NCI-H2081 treated with DMSO at 0.1 percent for 48 hours (cell line): Measurements from ENCODE around the gene FAM210A.

Experiments used
- DNase-seq: peaks from one replicate; lab custom pipeline; 2025; lab: John Stamatoyannopoulos, UW

The FAM210A gene

GRCh38 chr18:13646633-13647032 is 79.7 kb downstream of the FAM210A start:
- DNase-seq, result no peak

GRCh38 chr18:13645093-13645492 is 81.3 kb downstream of the FAM210A start:
- no peak for DNase-seq

GRCh38 chr18:13643261-13643751 is 83.1 kb downstream of the FAM210A start:
- no peak for DNase-seq

GRCh38 chr18:13642440-13642827 is 83.9 kb downstream of the FAM210A start:
- DNase-seq, result no peak

- no peak for DNase-seq
These were observed 84.6 kb downstream of the FAM210A start for GRCh38 chr18:13641551-13642439.

- DNase-seq, result no peak
These were observed 86.0 kb downstream of the FAM210A start for GRCh38 chr18:13640266-13640860.

GRCh38 chr18:13638719-13639595 is 87.4 kb downstream of the FAM210A start:
- no peak for DNase-seq

GRCh38 chr18:13635046-13635445 is 91.3 kb downstream of the FAM210A start:
- DNase-seq, result no peak

GRCh38 chr18:13633700-13634099 is 92.7 kb downstream of the FAM210A start:
- DNase-seq, result no peak

GRCh38 chr18:13630716-13631268 is 95.6 kb downstream of the FAM210A start:
- DNase-seq, result no peak

GRCh38 chr18:13629841-13630715 is 96.3 kb downstream of the FAM210A start:
- no peak for DNase-seq

GRCh38 chr18:13628211-13628610 is 98.1 kb downstream of the FAM210A start:
- no peak for DNase-seq

- no peak for DNase-seq
These were observed 98.7 kb downstream of the FAM210A start for GRCh38 chr18:13627639-13628038.

GRCh38 chr18:13626544-13626908 is 99.8 kb downstream of the FAM210A start:
- no peak for DNase-seq

GRCh38 chr18:13625843-13626543 is 100.4 kb downstream of the FAM210A start:
- DNase-seq, result no peak

GRCh38 chr18:13625355-13625754 is 101.0 kb downstream of the FAM210A start:
- DNase-seq, result no peak

- DNase-seq, result no peak
These were observed 101.7 kb downstream of the FAM210A start for GRCh38 chr18:13624563-13625237.

GRCh38 chr18:13623871-13624270 is 102.5 kb downstream of the FAM210A start:
- DNase-seq, result no peak

GRCh38 chr18:13623348-13623747 is 103.0 kb downstream of the FAM210A start:
- no peak for DNase-seq

- DNase-seq, result no peak
These were observed 103.6 kb downstream of the FAM210A start for GRCh38 chr18:13622751-13623150.
